ENCODE data around the gene SHCBP1. TPM values are rescaled to one million over a fixed set of nuclear protein-coding genes. Genes with fewer than 3 reads are reported as not detected.

SHCBP1 gene
- total and polyA plus RNA-seq, 2 of the 4 experiments (the other 2 are of a cell fraction): 18.3 to 18.6 TPM

Small RNAs within 50 kb of the gene (microRNA-seq; reads per million reads assigned to microRNA genes)
- not detected for gene RNU6-845P (ENCODE audit: insufficient read depth, insufficient read length)

Small RNAs within 50 kb of the gene (small RNA-seq; reads per million reads assigned to genes)
- gene RNU6-845P: 0 reads per million in 5 experiments

Other genes with a start within 250 kb of the SHCBP1 start
- gene VPS35, start 67.8 kb upstream of the SHCBP1 start, total RNA-seq (2012; rRNA removed): 89.4 and 174 TPM in 2 replicates
- gene VPS35, start 67.8 kb upstream of the SHCBP1 start, polyA plus RNA-seq (2012; rRNA removed): 24.2 and 42.3 TPM in 2 replicates
- gene ORC6, start 68.3 kb upstream of the SHCBP1 start, total RNA-seq (2012; rRNA removed): 9.0 and 13.1 TPM in 2 replicates
- 14.7 and 15.9 TPM in 2 replicates for gene ORC6, start 68.3 kb upstream of the SHCBP1 start, polyA plus RNA-seq (2012; rRNA removed)
- under 0.01 TPM in 2 replicates for gene MYLK3, start 127.0 kb upstream of the SHCBP1 start, total RNA-seq (2012; rRNA removed)
- 0.03 and 0.17 TPM in 2 replicates for gene MYLK3, start 127.0 kb upstream of the SHCBP1 start, polyA plus RNA-seq (2012; rRNA removed)
- gene C16orf87, start 209.8 kb upstream of the SHCBP1 start, total RNA-seq (2012; rRNA removed): 6.3 and 16.4 TPM in 2 replicates
- gene C16orf87, start 209.8 kb upstream of the SHCBP1 start, polyA plus RNA-seq (2012; rRNA removed): 6.2 and 8.1 TPM in 2 replicates

All from IMR-90 (cell line).